ENCODE measurements around the gene EPHA2.

GRCh38 chr1:16143005-16143565 is 12.8 kb downstream of the EPHA2 start:
- TF ChIP-seq POLR2AphosphoS5 (IDR thresholded peaks at IDR 0.05; ENCODE audit: low read depth, low read length): no peak
- TF ChIP-seq POLR2A (IDR thresholded peaks at IDR 0.05; ENCODE audit: low read depth, low read length): no peak
